BJ (cell line): ENCODE measurements around the gene CYB5R3. TPM values are rescaled to one million over a fixed set of nuclear protein-coding genes. Genes with fewer than 3 reads are reported as not detected.
A peak's percentile ranks its signal among the peaks of the same experiment; 100 is the strongest.

Experiments used
- CTCF ChIA-PET: fragments of 350-600 bp; formaldehyde crosslinking; extraction: SDS; loops from one replicate; lab custom pipeline; 2021; ENCODE audit warnings: antibody characterized with exemption, inconsistent platforms; lab: Yijun Ruan, JAX
- POLR2A ChIA-PET: fragments of 300-600 bp; sonication (Branson Sonifier 250); formaldehyde crosslinking; extraction: SDS; loops from one replicate; lab custom pipeline; 2021; ENCODE audit warnings: antibody characterized with exemption; lab: Charles Lee
- DNase-seq: peaks from one replicate; pipeline ENCODE4 v3.0.0-alpha.2; 2011; ENCODE audit warnings: low read depth
- H3K27me3 ChIP-seq: 2 replicates; pipeline ENCODE4 v1.6.0; 2011; ENCODE audit warnings: low read length; ENCODE audit not compliant: control insufficient read depth, insufficient read depth
- H3K36me3 ChIP-seq: 2 replicates; pipeline ENCODE4 v1.5.1; 2011; ENCODE audit warnings: low read length; ENCODE audit not compliant: control insufficient read depth, insufficient read depth
- H3K4me3 ChIP-seq: 2 replicates; pipeline ENCODE4 v1.5.1; 2011; ENCODE audit warnings: low read depth, mild to moderate bottlenecking, control low read depth, low read length
- CTCF ChIP-seq: IDR thresholded peaks from 2 replicates; pipeline ENCODE4 v1.5.1; 2011; ENCODE audit warnings: low read depth, mild to moderate bottlenecking, control low read depth, inconsistent platforms, low read length, moderate library complexity; ENCODE audit not compliant: insufficient read depth
- polyA plus RNA-seq: library from polyadenylated mRNA; depleted of rRNA; stranded (reverse); fragments of >200 nt; gene quantifications from 2 replicates; pipeline ENCODE4 v1.2.3, GENCODE V29; 2011

Gene CYB5R3
- polyA plus RNA-seq, 1 experiment = 418 TPM

- DNase-seq = no peak
- ChIA-PET CTCF (interaction anchor here (0.6 to 1.1 kb wide), 4 partner anchors 8 to 104 kb away, joined by 3 read pairs; no protein-coding TSS in a partner anchor), POLR2A (no interaction called here)
- Histone ChIP-seq H3K4me3 (no peak overlapping the region), H3K27me3 (no peaks in the 10 kb centered on the region), H3K36me3 (no peaks in the 10 kb centered on the region)
- no peak for TF ChIP-seq CTCF
These were observed 5.4 kb upstream of the CYB5R3 start for GRCh38 chr22:42654436-42655073.

DNA sequence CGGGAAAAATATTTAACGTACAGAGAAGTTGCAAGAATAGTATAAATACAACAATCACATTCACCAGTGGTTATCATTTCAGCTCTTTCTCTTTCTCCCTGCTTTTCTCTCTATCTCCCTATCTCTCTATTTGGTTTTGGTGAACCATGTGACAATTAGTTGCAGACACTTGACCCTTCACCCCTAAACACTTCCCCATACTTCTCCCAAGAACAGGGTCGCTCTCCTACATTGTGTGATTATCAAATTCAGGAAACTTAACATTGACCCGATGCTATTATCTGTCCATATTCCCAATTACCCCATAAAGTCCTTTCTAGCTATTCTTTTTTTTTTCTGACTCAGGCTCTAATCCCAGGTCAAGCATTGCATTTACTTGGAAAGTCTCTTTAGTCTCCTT lies 4.8 kb upstream of the CYB5R3 start:
- ChIA-PET CTCF (interaction anchor here (0.6 to 1.7 kb wide), 3 partner anchors 7 to 105 kb away, joined by 3 to 6 read pairs (median 3); no protein-coding TSS in a partner anchor), POLR2A (no interaction called here)
- DNase-seq = no peak
- H3K27me3 ChIP-seq = no peaks in the 10 kb centered on the region
- H3K4me3 ChIP-seq = no peak overlapping the region
- no peak for TF ChIP-seq CTCF
- no peaks in the 10 kb centered on the region for H3K36me3 ChIP-seq

- Histone ChIP-seq H3K4me3 (no peak overlapping the region), H3K36me3 (no peaks in the 10 kb centered on the region; the same call in 1 of the 2 replicates), H3K27me3 (no peaks in the 10 kb centered on the region)
- TF ChIP-seq CTCF = no peak
- POLR2A ChIA-PET = no interaction called here
- CTCF ChIA-PET = interaction anchor here (0.6 to 1.1 kb wide), 3 partner anchors 10 to 169 kb away, joined by 3 read pairs; no protein-coding TSS in a partner anchor
- DNase-seq = no peak
These were observed 1.9 kb upstream of the CYB5R3 start for GRCh38 chr22:42651134-42651533.

DNA sequence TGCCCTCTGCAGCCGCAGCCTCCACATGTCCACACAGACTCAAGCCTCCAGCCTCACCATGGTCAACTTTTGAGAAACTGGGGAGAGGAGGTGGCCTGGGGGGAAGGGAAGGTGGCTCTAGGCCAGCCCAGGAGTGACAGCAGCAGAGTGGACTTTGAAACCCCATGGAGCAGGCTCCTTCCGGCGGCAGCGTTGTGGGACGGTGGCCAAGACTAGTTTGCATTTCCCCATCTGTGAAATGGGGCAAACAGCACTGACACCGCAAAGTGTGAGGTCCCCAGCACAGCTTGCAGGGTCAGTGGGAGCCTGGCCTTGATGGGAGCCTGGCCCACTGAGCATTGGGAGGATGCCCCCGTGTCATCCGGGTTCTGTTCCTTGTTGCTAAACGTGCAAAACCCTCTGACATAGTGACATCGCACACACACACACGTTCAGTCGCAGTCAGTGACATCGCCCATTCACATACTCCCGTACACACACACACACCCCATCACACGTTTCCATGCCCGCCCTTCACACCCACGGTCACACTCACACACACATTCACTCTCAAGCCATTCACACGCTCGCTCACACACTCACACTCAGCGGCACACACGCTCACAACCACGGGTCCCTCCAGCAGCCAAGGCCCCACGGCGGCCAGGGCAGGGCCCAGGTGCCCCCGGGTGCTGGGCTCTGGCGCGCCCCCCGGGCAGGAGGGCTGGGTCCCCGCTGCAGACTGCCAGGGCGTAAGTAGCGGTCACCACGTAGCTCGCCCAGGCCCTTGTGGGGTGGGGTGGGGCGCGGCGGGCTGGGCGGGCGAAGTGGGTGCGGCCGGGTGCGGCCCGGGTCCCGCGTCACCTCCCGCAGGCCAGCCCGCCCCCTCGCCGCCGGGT lies 585 bp downstream of the CYB5R3 start:
- Histone ChIP-seq H3K36me3 (no peaks in the 10 kb centered on the region; the same call in 1 of the 2 replicates), H3K4me3 (peak overlapping the region; percentile 90), H3K27me3 (no peaks in the 10 kb centered on the region)
- DNase-seq = no peak
- ChIA-PET CTCF (interaction anchor here (0.9 to 2.4 kb wide), 7 partner anchors 12 to 442 kb away, joined by 3 to 8 read pairs (median 5); no protein-coding TSS in a partner anchor), POLR2A (interaction anchor here (0.8 kb wide), 1 partner anchor 208 kb away, joined by 3 read pairs; no protein-coding TSS in a partner anchor)
- no peak for TF ChIP-seq CTCF

- peak overlapping the region; percentile 90 for H3K4me3 ChIP-seq
- no peak for DNase-seq
- no peaks in the 10 kb centered on the region for H3K27me3 ChIP-seq
- peaks cover 1% of the 10 kb centered on the region; the same call in 1 of the 2 replicates for H3K36me3 ChIP-seq
- POLR2A ChIA-PET = no interaction called here
- no peak for TF ChIP-seq CTCF
- CTCF ChIA-PET = interaction anchor here (1.0 to 1.7 kb wide), 2 partner anchors 16 to 27 kb away, joined by 4 to 5 read pairs; no protein-coding TSS in a partner anchor
These were observed 1.2 kb downstream of the CYB5R3 start for GRCh38 chr22:42648017-42648367.
